Stimulated activated CD4-positive, alpha-beta T cell treated with anti-CD3 and anti-CD28 coated beads, Interleukin-4, amount 100 ng/mL, for 48 hours (primary cell): ENCODE results near the gene CTBP2.

Experiments
- DNase-seq, 2 donors: peaks; one replicate each; pipeline ENCODE4 v3.0.0-alpha.2; 2020; ENCODE audit warnings: low read depth in 2 of 2

CTBP2 gene

GRCh38 chr10:124977161-124977560, 183.2 kb downstream of the CTBP2 start:
- DNase-seq: no peak

- DNase-seq: no peak
Observed at GRCh38 chr10:124975977-124976514, 184.3 kb downstream of the CTBP2 start.

GRCh38 chr10:124974131-124974530, 186.2 kb downstream of the CTBP2 start:
- DNase-seq: no peak

- DNase-seq: no peak
Observed at GRCh38 chr10:124972637-124973036, 187.7 kb downstream of the CTBP2 start.

GRCh38 chr10:124971276-124971675, 189.1 kb downstream of the CTBP2 start:
- no peak for DNase-seq

GRCh38 chr10:124967255-124967654, 193.1 kb downstream of the CTBP2 start:
- no peak for DNase-seq

GRCh38 chr10:124966008-124966407, 194.4 kb downstream of the CTBP2 start:
- DNase-seq: no peak

GRCh38 chr10:124963866-124964720, 196.3 kb downstream of the CTBP2 start:
- no peak for DNase-seq

GRCh38 chr10:124962421-124962820, 197.9 kb downstream of the CTBP2 start:
- DNase-seq: no peak

GRCh38 chr10:124961248-124961570, 199.2 kb downstream of the CTBP2 start:
- DNase-seq: no peak

GRCh38 chr10:124959564-124959963, 200.8 kb downstream of the CTBP2 start:
- DNase-seq: no peak

GRCh38 chr10:124957404-124957947, 202.9 kb downstream of the CTBP2 start:
- DNase-seq: no peak

- no peak for DNase-seq
Observed at GRCh38 chr10:124956764-124957163, 203.6 kb downstream of the CTBP2 start.

- no peak for DNase-seq
Observed at GRCh38 chr10:124955868-124956267, 204.5 kb downstream of the CTBP2 start.

GRCh38 chr10:124955243-124955642, 205.1 kb downstream of the CTBP2 start:
- DNase-seq: no peak

- DNase-seq: no peak
Observed at GRCh38 chr10:124953421-124953820, 206.9 kb downstream of the CTBP2 start.

GRCh38 chr10:124952123-124952522, 208.2 kb downstream of the CTBP2 start:
- no peak for DNase-seq

- DNase-seq: no peak
Observed at GRCh38 chr10:124949543-124949942, 210.8 kb downstream of the CTBP2 start.

GRCh38 chr10:124946945-124947344, 213.4 kb downstream of the CTBP2 start:
- no peak for DNase-seq

- no peak for DNase-seq
Observed at GRCh38 chr10:124944982-124945381, 215.4 kb downstream of the CTBP2 start.

GRCh38 chr10:124943301-124944092, 216.9 kb downstream of the CTBP2 start:
- no peak for DNase-seq
